ENCODE data around the gene NHEJ1. TPM values are rescaled to one million over a fixed set of nuclear protein-coding genes. Genes with fewer than 3 reads are reported as not detected.

Gene NHEJ1
- total RNA-seq, 1 donor from 2014 or later: 13.0 TPM

GRCh38 chr2:219030177-219030940 is 130.3 kb downstream of the NHEJ1 start:
- H3K27ac ChIP-seq: no peak overlapping the region
- TF ChIP-seq CTCF (IDR thresholded peaks at IDR 0.05): no peak
- DNase-seq (no peak), ATAC-seq (peak in 1 of 2 donors; percentile 6)
- intact Hi-C loops (cut with DNase I): no loop called here
- no peak overlapping the region for H3K4me3 ChIP-seq
- peaks cover 33% of the 10 kb centered on the region for H3K27me3 ChIP-seq (ENCODE audit: low read depth)
- H3K4me1 ChIP-seq: no peaks in the 10 kb centered on the region
- no peaks in the 10 kb centered on the region for H3K9me3 ChIP-seq
- H3K36me3 ChIP-seq: no peaks in the 10 kb centered on the region

GRCh38 chr2:219029829-219030165 is 130.8 kb downstream of the NHEJ1 start:
- H3K4me1 ChIP-seq: no peaks in the 10 kb centered on the region
- H3K4me3 ChIP-seq: no peak overlapping the region
- H3K27ac ChIP-seq: no peak overlapping the region
- TF ChIP-seq CTCF (IDR thresholded peaks at IDR 0.05): peak; percentile 98
- H3K9me3 ChIP-seq: no peaks in the 10 kb centered on the region
- DNase-seq: peak; percentile 85
- intact Hi-C loops (cut with DNase I): no loop called here
- peak; percentile 87 to 90 for ATAC-seq
- peaks cover 33% of the 10 kb centered on the region for H3K27me3 ChIP-seq (ENCODE audit: low read depth)
- no peaks in the 10 kb centered on the region for H3K36me3 ChIP-seq

GRCh38 chr2:219028996-219029828 is 131.4 kb downstream of the NHEJ1 start:
- H3K4me1 ChIP-seq: no peaks in the 10 kb centered on the region
- no peak overlapping the region for H3K4me3 ChIP-seq
- no peak for TF ChIP-seq CTCF (IDR thresholded peaks at IDR 0.05)
- H3K9me3 ChIP-seq: no peaks in the 10 kb centered on the region
- DNase-seq: no peak
- peaks cover 33% of the 10 kb centered on the region for H3K27me3 ChIP-seq (ENCODE audit: low read depth)
- H3K36me3 ChIP-seq: no peaks in the 10 kb centered on the region
- no peak overlapping the region for H3K27ac ChIP-seq
- intact Hi-C loops (cut with DNase I): no loop called here
- ATAC-seq: peak in 1 of 2 donors; percentile 9

- Histone ChIP-seq H3K4me1 (no peaks in the 10 kb centered on the region), H3K9me3 (no peaks in the 10 kb centered on the region), H3K4me3 (no peak overlapping the region), H3K27ac (no peak overlapping the region), H3K36me3 (no peaks in the 10 kb centered on the region), H3K27me3 (ENCODE audit: low read depth) (peaks cover 30% of the 10 kb centered on the region)
- intact Hi-C loops (cut with DNase I): no loop called here
- ATAC-seq: no peak
- no peak for TF ChIP-seq CTCF (IDR thresholded peaks at IDR 0.05)
- DNase-seq: no peak
Observed at GRCh38 chr2:219028141-219028540, 132.5 kb downstream of the NHEJ1 start.

GRCh38 chr2:219027511-219028055 is 133.0 kb downstream of the NHEJ1 start:
- Histone ChIP-seq H3K4me1 (no peaks in the 10 kb centered on the region), H3K36me3 (no peaks in the 10 kb centered on the region), H3K27ac (no peak overlapping the region), H3K4me3 (no peak overlapping the region), H3K27me3 (ENCODE audit: low read depth) (peaks cover 24% of the 10 kb centered on the region), H3K9me3 (no peaks in the 10 kb centered on the region)
- intact Hi-C loops (cut with DNase I): no loop called here
- DNase-seq (no peak), ATAC-seq (no peak)
- TF ChIP-seq CTCF (IDR thresholded peaks at IDR 0.05): no peak
